HL-60 (cell line): ENCODE measurements around the gene CDHR1.

Experiments
- GABPA ChIP-seq: IDR thresholded peaks from 2 replicates; pipeline ENCODE4 v1.6.1; 2012; ENCODE audit warnings: low read depth
- POLR2AphosphoS5 ChIP-seq: IDR thresholded peaks from 2 replicates; pipeline ENCODE4 v1.6.1; 2012; ENCODE audit warnings: low read depth
- SPI1 ChIP-seq: IDR thresholded peaks from 2 replicates; pipeline ENCODE4 v1.6.1; 2012; ENCODE audit warnings: low read depth, mild to moderate bottlenecking, borderline replicate concordance
- TF ChIP-seq, protein P1 (sequence below): IDR thresholded peaks from one replicate; pipeline ENCODE4 v1.5.1; 2011; ENCODE audit warnings: low read length, control low read depth, inconsistent platforms; ENCODE audit not compliant: insufficient read depth
- TF ChIP-seq, protein P2 (sequence below): IDR thresholded peaks from 2 replicates; pipeline ENCODE4 v1.6.1; 2012; ENCODE audit warnings: low read depth; ENCODE audit not compliant: insufficient replicate concordance

DNA sequence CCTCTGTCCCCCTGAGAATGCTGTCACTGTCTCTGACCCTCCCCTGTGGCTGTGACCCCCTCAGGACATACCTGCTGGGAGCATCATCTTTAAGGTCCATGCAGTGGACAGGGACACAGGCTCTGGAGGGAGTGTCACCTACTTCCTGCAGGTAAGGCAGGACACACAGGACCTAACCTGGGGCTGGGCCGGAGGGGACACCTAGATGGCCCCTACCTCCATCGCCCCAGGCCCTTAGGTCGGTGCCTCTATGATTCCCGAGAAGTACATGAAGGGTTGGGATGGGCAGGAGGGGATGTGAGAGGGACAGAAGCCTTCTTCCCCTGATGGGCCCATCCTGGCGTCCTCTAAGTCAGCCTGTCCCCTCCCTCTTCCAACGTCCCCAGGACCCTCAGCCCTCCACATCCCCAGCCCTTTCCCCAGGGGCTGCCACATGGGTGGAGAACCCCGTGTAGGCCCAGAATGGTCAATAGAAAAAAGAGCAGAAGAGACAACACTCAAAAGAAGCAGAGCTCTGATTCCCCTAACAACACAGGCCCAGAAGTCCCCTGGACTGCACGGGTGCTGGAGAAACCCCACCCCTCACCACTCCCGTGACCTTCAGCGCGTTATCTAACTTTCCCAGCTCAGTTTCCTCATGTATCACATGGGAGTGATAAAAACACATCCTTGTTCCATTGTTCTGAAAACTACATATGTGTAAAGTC, 6.4 kb downstream of the CDHR1 start:
- TF ChIP-seq POLR2AphosphoS5 (no peak), GABPA (no peak), SPI1 (no peak)
- TF ChIP-seq, protein P1, sequence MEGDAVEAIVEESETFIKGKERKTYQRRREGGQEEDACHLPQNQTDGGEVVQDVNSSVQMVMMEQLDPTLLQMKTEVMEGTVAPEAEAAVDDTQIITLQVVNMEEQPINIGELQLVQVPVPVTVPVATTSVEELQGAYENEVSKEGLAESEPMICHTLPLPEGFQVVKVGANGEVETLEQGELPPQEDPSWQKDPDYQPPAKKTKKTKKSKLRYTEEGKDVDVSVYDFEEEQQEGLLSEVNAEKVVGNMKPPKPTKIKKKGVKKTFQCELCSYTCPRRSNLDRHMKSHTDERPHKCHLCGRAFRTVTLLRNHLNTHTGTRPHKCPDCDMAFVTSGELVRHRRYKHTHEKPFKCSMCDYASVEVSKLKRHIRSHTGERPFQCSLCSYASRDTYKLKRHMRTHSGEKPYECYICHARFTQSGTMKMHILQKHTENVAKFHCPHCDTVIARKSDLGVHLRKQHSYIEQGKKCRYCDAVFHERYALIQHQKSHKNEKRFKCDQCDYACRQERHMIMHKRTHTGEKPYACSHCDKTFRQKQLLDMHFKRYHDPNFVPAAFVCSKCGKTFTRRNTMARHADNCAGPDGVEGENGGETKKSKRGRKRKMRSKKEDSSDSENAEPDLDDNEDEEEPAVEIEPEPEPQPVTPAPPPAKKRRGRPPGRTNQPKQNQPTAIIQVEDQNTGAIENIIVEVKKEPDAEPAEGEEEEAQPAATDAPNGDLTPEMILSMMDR, result no peak
- TF ChIP-seq, protein P2, sequence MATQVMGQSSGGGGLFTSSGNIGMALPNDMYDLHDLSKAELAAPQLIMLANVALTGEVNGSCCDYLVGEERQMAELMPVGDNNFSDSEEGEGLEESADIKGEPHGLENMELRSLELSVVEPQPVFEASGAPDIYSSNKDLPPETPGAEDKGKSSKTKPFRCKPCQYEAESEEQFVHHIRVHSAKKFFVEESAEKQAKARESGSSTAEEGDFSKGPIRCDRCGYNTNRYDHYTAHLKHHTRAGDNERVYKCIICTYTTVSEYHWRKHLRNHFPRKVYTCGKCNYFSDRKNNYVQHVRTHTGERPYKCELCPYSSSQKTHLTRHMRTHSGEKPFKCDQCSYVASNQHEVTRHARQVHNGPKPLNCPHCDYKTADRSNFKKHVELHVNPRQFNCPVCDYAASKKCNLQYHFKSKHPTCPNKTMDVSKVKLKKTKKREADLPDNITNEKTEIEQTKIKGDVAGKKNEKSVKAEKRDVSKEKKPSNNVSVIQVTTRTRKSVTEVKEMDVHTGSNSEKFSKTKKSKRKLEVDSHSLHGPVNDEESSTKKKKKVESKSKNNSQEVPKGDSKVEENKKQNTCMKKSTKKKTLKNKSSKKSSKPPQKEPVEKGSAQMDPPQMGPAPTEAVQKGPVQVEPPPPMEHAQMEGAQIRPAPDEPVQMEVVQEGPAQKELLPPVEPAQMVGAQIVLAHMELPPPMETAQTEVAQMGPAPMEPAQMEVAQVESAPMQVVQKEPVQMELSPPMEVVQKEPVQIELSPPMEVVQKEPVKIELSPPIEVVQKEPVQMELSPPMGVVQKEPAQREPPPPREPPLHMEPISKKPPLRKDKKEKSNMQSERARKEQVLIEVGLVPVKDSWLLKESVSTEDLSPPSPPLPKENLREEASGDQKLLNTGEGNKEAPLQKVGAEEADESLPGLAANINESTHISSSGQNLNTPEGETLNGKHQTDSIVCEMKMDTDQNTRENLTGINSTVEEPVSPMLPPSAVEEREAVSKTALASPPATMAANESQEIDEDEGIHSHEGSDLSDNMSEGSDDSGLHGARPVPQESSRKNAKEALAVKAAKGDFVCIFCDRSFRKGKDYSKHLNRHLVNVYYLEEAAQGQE, result no peak
